IMR-90 (cell line): ENCODE results near the gene F10. TPM values are rescaled to one million over a fixed set of nuclear protein-coding genes. Genes with fewer than 3 reads are reported as not detected.

ENCODE experiments used
- ATAC-seq: fragments of 200-7000 bp; cut with Tn5 transposase; 2 replicates; pipeline ENCODE4 v1.9.1; 2020; ENCODE audit warnings: low read depth, mild to moderate bottlenecking, moderate library complexity
- BruUV-seq: library from RNA; stranded (reverse); fragments of 400-500 nt; replicated peaks from 2 replicates; lab custom pipeline; 2021; lab: Mats Ljungman, UMichigan
- CTCF ChIA-PET: fragments of 300-600 bp; formaldehyde crosslinking; extraction: SDS; loops from one replicate; lab custom pipeline; 2021; ENCODE audit warnings: antibody characterized with exemption; lab: Yijun Ruan, JAX
- POLR2A ChIA-PET: fragments of 300-600 bp; sonication (Branson Sonifier 250); formaldehyde crosslinking; loops from one replicate; lab custom pipeline; 2022; ENCODE audit warnings: antibody characterized with exemption; ENCODE audit not compliant: unreplicated experiment; lab: Charles Lee
- DNase-seq: peaks from one replicate; pipeline ENCODE4 v3.0.0; 2013
- H2AFZ ChIP-seq: replicated peaks from 2 replicates; pipeline ENCODE3; 2013; ENCODE audit warnings: low read length, mild to moderate bottlenecking; ENCODE audit not compliant: poor library complexity
- H2AK5ac ChIP-seq: 2 replicates; pipeline ENCODE4 v1.6.1; 2013; ENCODE audit warnings: low read depth, low read length, inconsistent platforms
- H2AK9ac ChIP-seq: replicated peaks from 2 replicates; pipeline ENCODE3; 2013; ENCODE audit warnings: mild to moderate bottlenecking, low read depth, low read length, moderate library complexity; ENCODE audit not compliant: poor library complexity
- H2BK120ac ChIP-seq: 2 replicates; pipeline ENCODE4 v1.6.1; 2013; ENCODE audit warnings: low read depth, low read length, inconsistent platforms
- H2BK15ac ChIP-seq: 3 replicates; pipeline ENCODE4 v1.6.1; 2013; ENCODE audit warnings: low read depth, low read length, inconsistent platforms
- H2BK20ac ChIP-seq: 2 replicates; pipeline ENCODE4 v1.6.1; 2013; ENCODE audit warnings: low read depth, mild to moderate bottlenecking, inconsistent platforms, low read length, moderate library complexity
- H2BK5ac ChIP-seq: 2 replicates; pipeline ENCODE4 v1.6.1; 2013; ENCODE audit warnings: mild to moderate bottlenecking, low read depth, low read length, inconsistent platforms; ENCODE audit not compliant: poor library complexity, severe bottlenecking
- H3K14ac ChIP-seq: replicated peaks from 2 replicates; pipeline ENCODE4 v1.6.1; 2013; ENCODE audit warnings: low read depth, low read length, inconsistent platforms
- H3K18ac ChIP-seq: 2 replicates; pipeline ENCODE4 v1.6.1; 2013; ENCODE audit warnings: low read depth, low read length, control low read depth
- H3K23ac ChIP-seq: 2 replicates; pipeline ENCODE4 v1.6.1; 2013; ENCODE audit warnings: low read depth, low read length, inconsistent platforms
- H3K27ac ChIP-seq: 2 replicates; pipeline ENCODE4 v1.5.1; 2013; ENCODE audit warnings: mild to moderate bottlenecking, control low read depth, low read length; ENCODE audit not compliant: insufficient read depth
- H3K27me3 ChIP-seq: 2 replicates; pipeline ENCODE4 v1.6.1; 2013; ENCODE audit warnings: low read length; ENCODE audit not compliant: control insufficient read depth, insufficient read depth
- H3K36me3 ChIP-seq: 2 replicates; pipeline ENCODE4 v1.6.1; 2013; ENCODE audit warnings: low read length, mixed read lengths; ENCODE audit not compliant: control insufficient read depth, insufficient read depth
- H3K4ac ChIP-seq: 2 replicates; pipeline ENCODE4 v1.6.1; 2013; ENCODE audit warnings: low read depth, low read length, inconsistent platforms
- H3K4me1 ChIP-seq: 2 replicates; pipeline ENCODE4 v1.6.1; 2013; ENCODE audit warnings: low read length, mixed read lengths; ENCODE audit not compliant: control insufficient read depth, insufficient read depth
- H3K4me2 ChIP-seq: 2 replicates; pipeline ENCODE4 v1.6.1; 2013; ENCODE audit warnings: low read depth, mild to moderate bottlenecking, control low read depth, low read length, moderate library complexity
- H3K4me3 ChIP-seq: 2 replicates; pipeline ENCODE4 v1.5.1; 2013; ENCODE audit warnings: low read depth, mild to moderate bottlenecking, control low read depth, low read length, moderate library complexity; ENCODE audit not compliant: insufficient read depth
- H3K56ac ChIP-seq: 2 replicates; pipeline ENCODE4 v1.6.1; 2013; ENCODE audit warnings: low read length, inconsistent platforms; ENCODE audit not compliant: insufficient read depth; ENCODE audit errors: extremely low read depth
- H3K79me1 ChIP-seq, 2 experiments: 2 replicates each; pipeline ENCODE4 v1.6.1; 2013; ENCODE audit warnings: low read length in 2 of 2, inconsistent platforms in 1 of 2, low read depth in 1 of 2
- H3K9ac ChIP-seq: 2 replicates; pipeline ENCODE4 v1.6.1; 2013; ENCODE audit warnings: low read depth, low read length, control low read depth
- H3K9me1 ChIP-seq: 2 replicates; pipeline ENCODE4 v1.6.1; 2013; ENCODE audit warnings: low read length, inconsistent platforms; ENCODE audit not compliant: insufficient read depth
- H3K9me3 ChIP-seq: 2 replicates; pipeline ENCODE4 v1.6.1; 2013; ENCODE audit warnings: low read length; ENCODE audit not compliant: control insufficient read depth, insufficient read depth
- H4K20me1 ChIP-seq: 2 replicates; pipeline ENCODE4 v1.6.1; 2013; ENCODE audit warnings: low read length, inconsistent platforms; ENCODE audit not compliant: insufficient read depth
- H4K5ac ChIP-seq: 2 replicates; pipeline ENCODE4 v1.6.1; 2013; ENCODE audit warnings: mild to moderate bottlenecking, low read depth, low read length, control low read depth
- H4K8ac ChIP-seq, 2 experiments: 2 replicates each; pipeline ENCODE4 v1.6.1; 2013; ENCODE audit warnings: low read depth in 2 of 2, low read length in 2 of 2, control low read depth in 1 of 2, inconsistent platforms in 1 of 2
- H4K91ac ChIP-seq: 2 replicates; pipeline ENCODE4 v1.6.1; 2013; ENCODE audit warnings: low read depth, low read length, inconsistent platforms; ENCODE audit not compliant: insufficient read depth
- CEBPB ChIP-seq: IDR thresholded peaks from 2 replicates; pipeline ENCODE4 v1.6.1; 2012; ENCODE audit warnings: low read depth, low read length, improper control_type of control experiment
- MAZ ChIP-seq: IDR thresholded peaks from 2 replicates; pipeline ENCODE4 v1.6.1; 2012; ENCODE audit warnings: low read depth, mild to moderate bottlenecking, low read length, improper control_type of control experiment, moderate library complexity, borderline replicate concordance
- WGBS, 2 experiments: methylation state at CpG; one replicate each; pipeline versions ENCODE4 v1.1.5 to v1.1.7; 2013; ENCODE audit warnings: missing lambda C conversion rate in 2 of 2; ENCODE audit not compliant: insufficient read length in 1 of 2; ENCODE audit errors: extremely low coverage in 2 of 2; 5-methylcytosine and 5-hydroxymethylcytosine counted together
- dilution Hi-C: fragments of 300-500 bp; cut with HindIII; formaldehyde crosslinking; loops from one replicate; pipeline ENCODE4 v1.14.3; 2018; ENCODE audit warnings: low sequenced_read_pairs; ENCODE audit not compliant: unreplicated experiment
- in situ Hi-C: fragments of 300-500 bp; cut with MboI; formaldehyde crosslinking; loops from 3 replicates; pipeline ENCODE4 v1.14.3; 2019; ENCODE audit warnings: low sequenced_read_pairs, inconsistent platforms, mixed read lengths
- intact Hi-C: fragments of 100-400 bp; cut with micrococcal nuclease; formaldehyde crosslinking; loops from 2 replicates; pipeline ENCODE4 v1.10.0; 2022
- polyA plus RNA-seq, 3 experiments: library from polyadenylated mRNA; depleted of rRNA; stranded (reverse); fragments of >200 nt; gene quantifications; 2 replicates each; pipeline ENCODE4 v1.2.3, GENCODE V29; 2012; ENCODE audit warnings: low replicate concordance in 1 of 3
- total RNA-seq: library from RNA; depleted of rRNA; stranded (reverse); fragments of >200 nt; gene quantifications from 2 replicates; pipeline ENCODE4 v1.2.3, GENCODE V29; 2012

The F10 gene
- total and polyA plus RNA-seq, 2 of the 4 experiments (the other 2 are of a cell fraction) = 9.1 to 19.5 TPM

DNA sequence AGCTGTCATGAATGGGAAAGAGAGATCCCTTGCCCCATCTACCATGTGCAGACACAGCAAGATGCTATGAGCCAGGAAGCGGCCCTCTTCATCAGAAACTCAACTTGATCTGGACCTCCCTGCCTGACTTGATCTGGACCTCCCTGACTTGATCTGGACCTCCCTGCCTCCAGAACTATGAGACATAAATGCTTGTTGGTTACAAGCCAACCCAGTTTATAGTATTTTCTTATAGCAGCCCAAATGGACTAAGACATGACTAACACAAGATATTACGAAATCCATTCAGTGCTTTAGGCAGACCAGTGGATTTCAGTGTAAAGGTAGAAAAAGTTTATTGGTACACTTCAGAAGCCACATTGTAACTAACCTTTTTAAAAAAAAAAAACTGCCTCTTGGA is 70.3 kb downstream of the F10 start:
- Histone ChIP-seq H2BK5ac (peak overlapping the region; percentile 81), H2BK120ac (peak overlapping the region; percentile 72), H2BK15ac (peak overlapping the region; percentile 48; the same call in 2 of the 3 replicates), H3K14ac (peak overlapping the region; percentile 35; the same call in 1 of the 2 replicates), H4K5ac (peak overlapping the region; percentile 86), H4K20me1 (no peaks in the 10 kb centered on the region), H3K23ac (no peak overlapping the region), H3K27ac (peak overlapping the region; percentile 61), H3K9me3 (peaks cover 6% of the 10 kb centered on the region; the same call in 1 of the 2 replicates), H2AK5ac (peak overlapping the region; percentile 62; the same call in 1 of the 2 replicates), H3K79me1 (peaks cover 47 to 62% of the 10 kb centered on the region in 2 experiments), H3K9me1 (peaks cover 22% of the 10 kb centered on the region), H2AK9ac (peak overlapping the region; percentile 83), H3K36me3 (peaks cover 43% of the 10 kb centered on the region), H3K18ac (peak overlapping the region; percentile 28; the same call in 1 of the 2 replicates), H3K56ac (no peak overlapping the region), H3K4ac (peak overlapping the region; percentile 73), H4K91ac (peak overlapping the region; percentile 82), H3K4me3 (no peak overlapping the region), H2BK20ac (peak overlapping the region; percentile 60; the same call in 1 of the 2 replicates), H3K4me1 (peaks cover 28% of the 10 kb centered on the region), H3K9ac (no peak overlapping the region), H4K8ac (peak overlapping the region; percentile 30 to 63; a peak in 3 of 4 replicates), H3K27me3 (no peaks in the 10 kb centered on the region), H3K4me2 (peak overlapping the region; percentile 23; the same call in 1 of the 2 replicates), H2AFZ (no peak overlapping the region)
- in situ Hi-C loops (no loop called here), intact Hi-C loops (no loop called here), dilution Hi-C loops (no loop called here)
- WGBS, 2 experiments = no CpG with 5 or more reads among the region's 2 CpGs
- CTCF ChIA-PET = interaction anchor here (1.1 kb wide), 1 partner anchor 163 kb away, joined by 3 read pairs; no protein-coding TSS in a partner anchor
- DNase-seq = peak; percentile 88
- POLR2A ChIA-PET = interaction anchor here (1.0 kb wide), 1 partner anchor 9 kb away, joined by 3 read pairs; no protein-coding TSS in a partner anchor
- TF ChIP-seq CEBPB (peak; percentile 98), MAZ (no peak)
- ATAC-seq = peak; percentile 58
- BruUV-seq = no TSS peak
